ENCODE data around the gene CNTLN. TPM values are rescaled to one million over a fixed set of nuclear protein-coding genes. Genes with fewer than 3 reads are reported as not detected.
"Not testable (repeated sequence)": the region's sequence is repeated elsewhere in the genome, so short reads cannot be mapped to it uniquely, and the experiment has no call there.

The CNTLN gene
- total and polyA plus RNA-seq, 2 donors from 2014 or later: 2.0 to 8.0 TPM

DNA sequence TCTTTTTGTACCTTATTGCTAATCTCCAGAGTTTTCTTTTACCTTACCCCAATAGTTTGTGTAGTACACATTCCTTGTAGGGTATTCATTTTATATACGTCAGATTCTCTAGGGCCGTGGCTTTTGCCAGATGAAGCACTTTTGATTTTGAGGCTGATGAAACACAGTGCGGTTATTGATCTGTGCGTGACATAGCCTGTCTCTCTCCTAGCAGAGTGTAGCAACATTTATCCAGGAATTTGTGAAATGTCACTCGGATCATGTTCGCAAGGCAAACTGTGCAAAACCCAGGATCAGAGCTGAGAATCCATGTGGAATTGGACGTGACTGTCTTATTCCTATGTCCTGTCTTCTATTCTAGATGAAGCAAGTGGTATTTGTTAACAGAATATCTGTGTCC is 302.0 kb downstream of the CNTLN start:
- H3K9me3 ChIP-seq (ENCODE audit: control insufficient read depth in 2 of 3, insufficient read depth in 1 of 3, low read length in 3 of 3): peaks cover 0 to 4% (median 0%) of the 10 kb centered on the region in 3 donors
- DNase-seq (no peak), FAIRE-seq (no peak)
- no peaks in the 10 kb centered on the region for H3K36me3 ChIP-seq (ENCODE audit: control insufficient read depth in 2 of 3, insufficient read depth in 3 of 3, low read length in 3 of 3)
- intact Hi-C loops (cut with DNase I): no loop called here
- no peaks in the 10 kb centered on the region for H3K4me1 ChIP-seq (ENCODE audit: control insufficient read depth in 2 of 3, insufficient read depth in 2 of 3, low read depth in 1 of 3, low read length in 3 of 3)
- no peak for TF ChIP-seq CTCF (IDR thresholded peaks at IDR 0.05; ENCODE audit: borderline replicate concordance, extremely low read depth, insufficient read depth)
- H3K9ac ChIP-seq (ENCODE audit: low read length in 3 of 3): no peak overlapping the region
- no peaks in the 10 kb centered on the region for H3K27me3 ChIP-seq (ENCODE audit: control insufficient read depth, insufficient read depth, low read length)
- no peak overlapping the region for H3K27ac ChIP-seq (ENCODE audit: low read depth in 2 of 2, low read length in 2 of 2)
- no peak overlapping the region for H3K4me3 ChIP-seq (ENCODE audit: low read length in 3 of 3)

GRCh38 chr9:17437813-17438212 is 303.0 kb downstream of the CNTLN start:
- DNase-seq (no peak), FAIRE-seq (no peak)
- no peaks in the 10 kb centered on the region for H3K36me3 ChIP-seq (ENCODE audit: control insufficient read depth in 2 of 3, insufficient read depth in 3 of 3, low read length in 3 of 3)
- H3K9ac ChIP-seq (ENCODE audit: low read length in 3 of 3): no peak overlapping the region
- no peaks in the 10 kb centered on the region for H3K27me3 ChIP-seq (ENCODE audit: control insufficient read depth, insufficient read depth, low read length)
- intact Hi-C loops (cut with DNase I): no loop called here
- peaks cover 0 to 4% (median 0%) of the 10 kb centered on the region in 3 donors for H3K9me3 ChIP-seq (ENCODE audit: control insufficient read depth in 2 of 3, insufficient read depth in 1 of 3, low read length in 3 of 3)
- no peak overlapping the region for H3K27ac ChIP-seq (ENCODE audit: low read depth in 2 of 2, low read length in 2 of 2)
- no peaks in the 10 kb centered on the region for H3K4me1 ChIP-seq (ENCODE audit: control insufficient read depth in 2 of 3, insufficient read depth in 2 of 3, low read depth in 1 of 3, low read length in 3 of 3)
- no peak overlapping the region for H3K4me3 ChIP-seq (ENCODE audit: low read length in 3 of 3)
- TF ChIP-seq CTCF (IDR thresholded peaks at IDR 0.05; ENCODE audit: borderline replicate concordance, extremely low read depth, insufficient read depth): no peak

DNA sequence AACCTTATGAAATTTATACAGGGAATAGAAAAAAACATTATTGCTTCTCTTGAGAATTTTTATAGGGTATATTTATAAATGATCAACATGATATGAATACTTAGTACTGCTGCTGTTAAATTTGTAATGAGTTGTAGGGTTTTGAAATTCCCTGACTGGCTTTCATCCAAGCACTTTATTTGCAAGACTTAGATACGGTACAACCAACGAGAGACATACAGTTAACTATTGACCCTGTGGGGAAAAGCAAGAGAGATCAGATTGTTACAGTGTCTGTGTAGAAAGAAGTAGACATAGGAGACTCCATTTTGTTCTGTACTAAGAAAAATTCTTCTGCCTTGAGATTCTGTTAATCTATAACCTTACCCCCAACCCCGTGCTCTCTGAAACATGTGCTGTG is 310.3 kb downstream of the CNTLN start:
- DNase-seq; H3K36me3 ChIP-seq (ENCODE audit: control insufficient read depth in 2 of 3, insufficient read depth in 3 of 3, low read length in 3 of 3); H3K4me3 ChIP-seq (ENCODE audit: low read length in 3 of 3); H3K9ac ChIP-seq (ENCODE audit: low read length in 3 of 3); intact Hi-C loops (cut with DNase I); H3K9me3 ChIP-seq (ENCODE audit: control insufficient read depth in 2 of 3, insufficient read depth in 1 of 3, low read length in 3 of 3); H3K4me1 ChIP-seq (ENCODE audit: control insufficient read depth in 2 of 3, insufficient read depth in 2 of 3, low read depth in 1 of 3, low read length in 3 of 3); H3K27me3 ChIP-seq (ENCODE audit: control insufficient read depth, insufficient read depth, low read length); H3K27ac ChIP-seq (ENCODE audit: low read depth in 2 of 2, low read length in 2 of 2); FAIRE-seq: not testable (repeated sequence)

DNA sequence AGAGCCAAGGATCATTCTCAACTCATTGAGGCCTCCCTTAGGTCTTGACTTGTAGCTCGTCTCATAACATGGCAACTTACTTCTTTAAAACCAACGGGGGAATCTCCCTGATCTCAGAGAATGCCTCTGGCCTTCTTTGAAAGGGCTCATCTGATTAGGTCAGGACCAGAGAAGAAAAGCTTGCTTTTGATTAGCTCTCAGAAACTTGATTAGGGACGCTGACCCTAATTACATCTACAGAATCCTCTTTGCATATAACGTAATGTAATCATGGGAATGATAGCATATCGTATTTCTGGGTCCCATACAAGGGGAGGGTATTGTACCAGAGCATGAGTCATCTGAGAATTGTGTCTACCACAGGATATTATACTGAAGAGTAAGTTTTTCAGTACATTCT is 318.9 kb downstream of the CNTLN start:
- FAIRE-seq: no peak
- no peak for TF ChIP-seq CTCF (IDR thresholded peaks at IDR 0.05; ENCODE audit: borderline replicate concordance, extremely low read depth, insufficient read depth)
- intact Hi-C loops (cut with DNase I): loop anchor here (10.0 kb wide), 1 partner anchor 349 kb away; no protein-coding TSS in a partner anchor
- Histone ChIP-seq H3K27me3 (ENCODE audit: control insufficient read depth, insufficient read depth, low read length) (no peaks in the 10 kb centered on the region), H3K4me3 (ENCODE audit: low read length in 3 of 3) (no peak overlapping the region), H3K4me1 (ENCODE audit: control insufficient read depth in 2 of 3, insufficient read depth in 2 of 3, low read depth in 1 of 3, low read length in 3 of 3) (no peaks in the 10 kb centered on the region), H3K9me3 (ENCODE audit: control insufficient read depth in 2 of 3, insufficient read depth in 1 of 3, low read length in 3 of 3) (no peaks in the 10 kb centered on the region), H3K27ac (ENCODE audit: low read depth in 2 of 2, low read length in 2 of 2) (no peak overlapping the region), H3K9ac (ENCODE audit: low read length in 3 of 3) (no peak overlapping the region), H3K36me3 (ENCODE audit: control insufficient read depth in 2 of 3, insufficient read depth in 3 of 3, low read length in 3 of 3) (no peaks in the 10 kb centered on the region)
- no peak for DNase-seq

Measured in kidney (tissue), 14 donors.